ENCODE results near the gene HOXB6. TPM values are rescaled to one million over a fixed set of nuclear protein-coding genes. Genes with fewer than 3 reads are reported as not detected.

HOXB6 gene
- total RNA-seq = 1 to 10 TPM in 1 of 2 donors, under 1 TPM in 1; 0.82 to 2.6 TPM

- Histone ChIP-seq H3K36me3 (no peaks in the 10 kb centered on the region), H3K4me1 (peaks cover 0 to 8% of the 10 kb centered on the region in 2 donors), H3K4me3 (no peak within 1 kb of the TSS), H3K9me3 (peaks cover 0 to 4% of the 10 kb centered on the region in 2 donors), H3K27me3 (peaks cover 67 to 86% of the 10 kb centered on the region in 2 donors), H3K27ac (no peak within 1 kb of the TSS)
- no peak for TF ChIP-seq CTCF (IDR thresholded peaks at IDR 0.05)
- DNase-seq (ENCODE audit: low spot score) = no peak
Observed at GRCh38 chr17:48604770-48605329, at the start of gene HOXB6. Gene HOXB6 (minus strand): TSS chr17:48604986. CDS start chr17:48598150, 6,836 bp downstream.

GRCh38 chr17:48649741-48650140, 45.0 kb upstream of the HOXB6 start:
- no peak for TF ChIP-seq CTCF (IDR thresholded peaks at IDR 0.05)
- Histone ChIP-seq H3K36me3 (no peaks in the 10 kb centered on the region), H3K4me1 (peaks cover 0 to 15% of the 10 kb centered on the region in 2 donors), H3K27me3 (peaks cover 11 to 16% of the 10 kb centered on the region in 2 donors), H3K4me3 (no peak overlapping the region), H3K27ac (no peak overlapping the region), H3K9me3 (no peaks in the 10 kb centered on the region)
- DNase-seq (ENCODE audit: low spot score) = no peak

GRCh38 chr17:48647963-48648245, 43.1 kb upstream of the HOXB6 start:
- H3K27ac ChIP-seq = no peak overlapping the region
- no peaks in the 10 kb centered on the region for H3K9me3 ChIP-seq
- peaks cover 17 to 23% of the 10 kb centered on the region in 2 donors for H3K27me3 ChIP-seq
- H3K4me1 ChIP-seq = peaks cover 0 to 15% of the 10 kb centered on the region in 2 donors
- TF ChIP-seq CTCF (IDR thresholded peaks at IDR 0.05) = no peak
- no peak overlapping the region for H3K4me3 ChIP-seq
- no peaks in the 10 kb centered on the region for H3K36me3 ChIP-seq
- DNase-seq (ENCODE audit: low spot score) = no peak

- H3K36me3 ChIP-seq = no peaks in the 10 kb centered on the region
- H3K9me3 ChIP-seq = no peaks in the 10 kb centered on the region
- H3K27ac ChIP-seq = no peak overlapping the region
- no peak for DNase-seq (ENCODE audit: low spot score)
- no peak for TF ChIP-seq CTCF (IDR thresholded peaks at IDR 0.05)
- peaks cover 0 to 15% of the 10 kb centered on the region in 2 donors for H3K4me1 ChIP-seq
- peaks cover 22 to 23% of the 10 kb centered on the region in 2 donors for H3K27me3 ChIP-seq
- peak overlapping the region in 1 of 2 donors; percentile 40 for H3K4me3 ChIP-seq
Observed at GRCh38 chr17:48647103-48647962, 42.5 kb upstream of the HOXB6 start.

GRCh38 chr17:48646183-48647102, 41.7 kb upstream of the HOXB6 start:
- H3K36me3 ChIP-seq = no peaks in the 10 kb centered on the region
- no peak for TF ChIP-seq CTCF (IDR thresholded peaks at IDR 0.05)
- peaks cover 0 to 15% of the 10 kb centered on the region in 2 donors for H3K4me1 ChIP-seq
- H3K4me3 ChIP-seq = peak overlapping the region in 1 of 2 donors; percentile 1
- H3K9me3 ChIP-seq = no peaks in the 10 kb centered on the region
- no peak overlapping the region for H3K27ac ChIP-seq
- DNase-seq (ENCODE audit: low spot score) = no peak
- peaks cover 23 to 31% of the 10 kb centered on the region in 2 donors for H3K27me3 ChIP-seq

All from right atrium auricular region (tissue), 2 donors.